SK-N-SH (cell line): ENCODE results near the gene PDE4B.

ENCODE experiments used
- CTCF ChIP-seq: fragments of 200-600 bp; sonication (generic); IDR thresholded peaks from 2 replicates; pipeline ENCODE4 v1.6.1; 2017; ENCODE audit warnings: antibody characterized with exemption, mild to moderate bottlenecking, moderate library complexity
- EP300 ChIP-seq, 2 experiments: IDR thresholded peaks; 2 replicates each; pipeline versions ENCODE4 v1.4.0 to v1.6.1; 2012; ENCODE audit warnings: borderline replicate concordance in 1 of 2, low read depth in 1 of 2, low read length in 1 of 2
- FOXM1 ChIP-seq: IDR thresholded peaks from 2 replicates; pipeline ENCODE4 v1.4.0; 2012; ENCODE audit warnings: low read depth, mild to moderate bottlenecking
- MAX ChIP-seq: IDR thresholded peaks from 2 replicates; pipeline ENCODE4 v1.4.0; 2012; ENCODE audit warnings: low read depth
- NRF1 ChIP-seq: IDR thresholded peaks from 2 replicates; pipeline ENCODE4 v1.6.1; 2012; ENCODE audit warnings: low read depth, mild to moderate bottlenecking, low read length
- POLR2AphosphoS5 ChIP-seq: IDR thresholded peaks from 2 replicates; pipeline ENCODE4 v1.6.1; 2012; ENCODE audit warnings: low read depth, low read length
- RXRA ChIP-seq: IDR thresholded peaks from 2 replicates; pipeline ENCODE4 v1.4.0; 2012; ENCODE audit warnings: low read depth, mild to moderate bottlenecking, borderline replicate concordance
- SIN3A ChIP-seq: IDR thresholded peaks from 2 replicates; pipeline ENCODE4 v1.6.1; 2012; ENCODE audit warnings: low read depth, mild to moderate bottlenecking, low read length, moderate library complexity, borderline replicate concordance
- TCF12 ChIP-seq: IDR thresholded peaks from 2 replicates; pipeline ENCODE4 v1.4.0; 2012
- TEAD4 ChIP-seq: IDR thresholded peaks from 2 replicates; pipeline ENCODE4 v1.4.0; 2012; ENCODE audit warnings: mild to moderate bottlenecking, borderline replicate concordance; ENCODE audit not compliant: insufficient read depth
- YY1 ChIP-seq: IDR thresholded peaks from 2 replicates; pipeline ENCODE4 v1.4.0; 2012; ENCODE audit warnings: low read depth, mild to moderate bottlenecking

- no peak for TF ChIP-seq CTCF
- no peak for TF ChIP-seq YY1
- TF ChIP-seq FOXM1: no peak
- no peak for TF ChIP-seq RXRA
- TF ChIP-seq MAX: no peak
- no peak for TF ChIP-seq NRF1
- TF ChIP-seq SIN3A: no peak
- TF ChIP-seq EP300 (IDR thresholded peaks at IDR 0.05; ENCODE audit: borderline replicate concordance in 1 of 2, low read depth in 1 of 2, low read length in 1 of 2): no peak
- no peak for TF ChIP-seq POLR2AphosphoS5
- no peak for TF ChIP-seq TCF12
- no peak for TF ChIP-seq TEAD4
Observed at GRCh38 chr1:66258404-66259105, 465.9 kb downstream of the PDE4B start.
